OCI-LY3 (cell line): Measurements from ENCODE around the gene CCDC8.

Source experiments
- H2AFZ ChIP-seq: fragments of 200-600, 300-600 bp; shearing (Covaris generic); 2 replicates; pipeline ENCODE4 v1.6.0; 2014; ENCODE audit warnings: antibody characterized with exemption, low read depth, low read length
- H3K27ac ChIP-seq: fragments of 200-600, 300-600 bp; sonication (generic); 2 replicates; pipeline ENCODE4 v1.5.1; 2014; ENCODE audit warnings: mild to moderate bottlenecking, low read length, moderate library complexity, mixed read lengths
- H3K27me3 ChIP-seq: fragments of 200-600, 300-600 bp; sonication (generic); 2 replicates; pipeline ENCODE4 v1.6.1; 2014; ENCODE audit warnings: low read depth, low read length, mixed read lengths
- H3K36me3 ChIP-seq: fragments of 200-600, 300-600 bp; sonication (generic); replicated peaks from 2 replicates; pipeline ENCODE3; 2014; ENCODE audit warnings: low read depth, low read length, mixed read lengths
- H3K4me1 ChIP-seq: fragments of 300-600, 200-600 bp; sonication (generic); 2 replicates; pipeline ENCODE4 v1.6.1; 2014; ENCODE audit warnings: low read length, mixed read lengths
- H3K4me2 ChIP-seq: fragments of 200-600, 300-600 bp; sonication (generic); 2 replicates; pipeline ENCODE4 v1.6.1; 2014; ENCODE audit warnings: low read length, mixed read lengths
- H3K4me3 ChIP-seq: fragments of 300-600, 200-600 bp; sonication (generic); 2 replicates; pipeline ENCODE4 v1.5.1; 2014; ENCODE audit warnings: antibody characterized with exemption, mild to moderate bottlenecking, low read length, moderate library complexity
- H3K79me2 ChIP-seq: fragments of 300-600, 200-600 bp; shearing (Covaris generic); 2 replicates; pipeline ENCODE4 v1.6.1; 2014; ENCODE audit warnings: mild to moderate bottlenecking, low read length, mixed read lengths
- H3K9ac ChIP-seq: fragments of 300-600, 200-600 bp; shearing (Covaris generic); 2 replicates; pipeline ENCODE4 v1.6.0; 2014; ENCODE audit warnings: mild to moderate bottlenecking, low read length, moderate library complexity
- H3K9me3 ChIP-seq: fragments of 200-600, 300-600 bp; shearing (Covaris generic); 2 replicates; pipeline ENCODE4 v1.6.1; 2014; ENCODE audit warnings: low read length, mixed read lengths; ENCODE audit not compliant: insufficient read depth
- H4K20me1 ChIP-seq: fragments of 200-600, 300-600 bp; sonication (generic); 2 replicates; pipeline ENCODE4 v1.6.1; 2016; ENCODE audit warnings: low read length, mixed read lengths; ENCODE audit not compliant: insufficient read depth
- CTCF ChIP-seq: fragments of 200-600, 300-600 bp; sonication (generic); IDR thresholded peaks from 2 replicates; pipeline ENCODE4 v1.5.1; 2014; ENCODE audit warnings: antibody characterized with exemption, low read length, low read depth
- EZH2phosphoT487 ChIP-seq: fragments of 200-600 bp; shearing (Covaris generic); IDR thresholded peaks from 2 replicates; pipeline ENCODE4 v1.6.1; 2018; ENCODE audit warnings: antibody characterized with exemption, mixed run types, low read depth

CCDC8 gene

DNA sequence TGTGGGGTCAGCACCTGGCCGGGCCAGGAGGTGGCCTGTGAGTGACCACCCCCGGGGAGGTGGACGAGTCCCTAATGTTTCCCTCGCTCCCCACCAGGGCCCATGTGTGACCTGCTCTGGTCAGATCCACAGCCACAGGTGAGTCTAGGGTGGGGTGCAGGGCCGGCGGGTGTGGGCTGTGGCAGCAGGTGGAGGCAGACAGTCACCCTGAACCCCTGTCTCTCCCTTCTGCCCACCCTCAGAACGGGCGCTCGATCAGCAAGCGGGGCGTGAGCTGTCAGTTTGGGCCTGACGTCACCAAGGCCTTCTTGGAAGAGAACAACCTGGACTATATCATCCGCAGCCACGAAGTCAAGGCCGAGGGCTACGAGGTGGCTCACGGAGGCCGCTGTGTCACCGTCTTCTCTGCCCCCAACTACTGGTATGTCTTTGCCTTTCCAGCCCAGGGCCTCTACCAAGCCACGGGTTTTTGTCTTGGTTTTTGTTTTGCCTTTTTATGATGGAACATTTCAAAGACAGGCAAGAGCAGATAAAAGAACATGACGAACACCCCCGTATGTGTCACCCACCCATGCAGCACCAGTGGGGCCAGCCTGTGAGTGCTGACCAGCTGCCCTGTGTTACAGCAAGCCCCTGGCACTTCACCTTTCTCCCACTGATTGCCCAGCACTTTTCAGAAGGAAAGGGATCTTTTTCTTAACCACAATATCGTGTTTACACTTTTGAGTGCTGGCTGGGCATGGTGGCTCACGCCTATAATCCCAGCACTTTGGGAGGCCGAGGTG is 24.9 kb downstream of the CCDC8 start:
- Histone ChIP-seq H3K9ac (no peak overlapping the region), H3K36me3 (peaks cover 71% of the 10 kb centered on the region), H2AFZ (no peak overlapping the region), H3K4me2 (no peak overlapping the region), H3K4me3 (no peak overlapping the region), H3K9me3 (no peaks in the 10 kb centered on the region), H4K20me1 (no peaks in the 10 kb centered on the region), H3K79me2 (no peaks in the 10 kb centered on the region), H3K4me1 (no peaks in the 10 kb centered on the region), H3K27ac (no peak overlapping the region), H3K27me3 (no peaks in the 10 kb centered on the region)
- TF ChIP-seq EZH2phosphoT487 = no peak
- TF ChIP-seq CTCF = no peak

DNA sequence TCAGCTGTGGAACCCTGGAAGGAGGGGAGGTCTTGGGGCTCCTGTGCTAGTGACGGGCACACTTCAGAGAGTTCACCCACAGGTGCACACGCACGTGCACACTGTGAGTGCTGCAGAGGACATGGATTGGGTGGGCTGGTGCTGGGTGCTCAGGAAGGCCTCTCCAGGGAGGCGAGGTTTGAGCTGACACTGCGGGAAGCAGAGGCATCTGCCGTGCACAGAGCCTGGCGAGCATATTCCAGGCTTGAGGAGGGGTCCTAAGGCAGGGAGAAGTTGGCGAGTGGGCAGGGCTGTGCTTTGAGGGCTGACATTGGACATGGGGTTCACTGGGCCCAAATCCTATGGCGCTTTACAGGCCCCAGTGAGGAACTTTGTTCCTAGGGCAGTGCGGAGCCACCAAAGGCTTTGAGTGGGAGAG is 25.6 kb downstream of the CCDC8 start:
- Histone ChIP-seq H3K4me1 (no peaks in the 10 kb centered on the region), H3K4me2 (no peak overlapping the region), H3K79me2 (no peaks in the 10 kb centered on the region), H3K27ac (no peak overlapping the region), H2AFZ (no peak overlapping the region), H4K20me1 (no peaks in the 10 kb centered on the region), H3K9me3 (no peaks in the 10 kb centered on the region), H3K4me3 (no peak overlapping the region), H3K9ac (no peak overlapping the region), H3K36me3 (peaks cover 70% of the 10 kb centered on the region), H3K27me3 (no peaks in the 10 kb centered on the region)
- TF ChIP-seq EZH2phosphoT487 = no peak
- no peak for TF ChIP-seq CTCF

GRCh38 chr19:46386996-46387712 is 26.2 kb downstream of the CCDC8 start:
- no peak for TF ChIP-seq CTCF
- TF ChIP-seq EZH2phosphoT487 = no peak
- H3K27me3 ChIP-seq = no peaks in the 10 kb centered on the region
- no peak overlapping the region for H3K27ac ChIP-seq
- no peak overlapping the region for H2AFZ ChIP-seq
- no peaks in the 10 kb centered on the region for H3K79me2 ChIP-seq
- H3K4me3 ChIP-seq = no peak overlapping the region
- H4K20me1 ChIP-seq = no peaks in the 10 kb centered on the region
- H3K4me1 ChIP-seq = no peaks in the 10 kb centered on the region
- H3K9me3 ChIP-seq = no peaks in the 10 kb centered on the region
- H3K9ac ChIP-seq = no peak overlapping the region
- peaks cover 75% of the 10 kb centered on the region for H3K36me3 ChIP-seq
- H3K4me2 ChIP-seq = no peak overlapping the region

DNA sequence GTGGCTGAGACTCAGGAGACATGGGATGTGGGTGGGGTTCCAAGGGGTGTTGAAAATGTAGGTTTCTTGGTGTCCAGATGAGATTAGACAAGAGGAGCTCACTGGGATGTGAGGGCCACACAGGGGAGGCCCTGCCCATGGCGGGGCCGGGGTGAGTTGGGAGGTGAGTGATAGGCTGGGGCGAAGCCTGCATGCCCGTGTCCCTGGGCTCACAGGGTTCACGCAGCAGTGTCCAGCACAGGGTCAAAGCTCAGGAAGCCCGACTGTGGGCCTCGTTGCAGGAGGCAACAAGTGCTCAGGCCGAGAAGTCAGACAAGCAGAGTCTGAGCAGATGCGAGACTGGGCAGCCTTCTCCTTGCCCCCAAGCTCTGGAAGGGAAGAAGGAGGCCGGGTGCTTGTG is 27.2 kb downstream of the CCDC8 start:
- Histone ChIP-seq H3K4me2 (no peak overlapping the region), H3K36me3 (peaks cover 77% of the 10 kb centered on the region), H3K27me3 (no peaks in the 10 kb centered on the region), H3K79me2 (0 out of 2 replicates have a peak, but pooled peaks cover 3% of the 10 kb centered on the region), H3K4me3 (no peak overlapping the region), H2AFZ (no peak overlapping the region), H4K20me1 (no peaks in the 10 kb centered on the region), H3K9ac (no peak overlapping the region), H3K4me1 (no peaks in the 10 kb centered on the region), H3K27ac (no peak overlapping the region), H3K9me3 (no peaks in the 10 kb centered on the region)
- no peak for TF ChIP-seq EZH2phosphoT487
- TF ChIP-seq CTCF = no peak
